Neutrophil (primary cell): ENCODE measurements around the gene FABP2.

Experiments
- H3K27ac ChIP-seq: fragments of 200-600 bp; sonication (generic); 2 replicates; pipeline ENCODE4 v1.5.1; 2016; ENCODE audit warnings: mild to moderate bottlenecking, moderate library complexity
- H3K27me3 ChIP-seq: fragments of 200-600 bp; sonication (generic); 2 replicates; pipeline ENCODE4 v1.6.0; 2016; ENCODE audit warnings: mild to moderate bottlenecking
- H3K36me3 ChIP-seq: fragments of 200-600 bp; sonication (generic); 2 replicates; pipeline ENCODE4 v1.5.1; 2017
- H3K4me1 ChIP-seq, 2 experiments: fragments of 200-600 bp in 1 of 2; sonication (generic) in 1 of 2; 1 replicate in 1 of 2; 2 replicates in 1 of 2; pipeline versions ENCODE4 v1.5.1 to v1.6.1; 2013 to 2016; ENCODE audit warnings: low read depth in 1 of 2, low read length in 1 of 2, mild to moderate bottlenecking in 1 of 2, moderate library complexity in 1 of 2; ENCODE audit not compliant: control insufficient read depth in 1 of 2, insufficient read depth in 1 of 2
- H3K4me3 ChIP-seq, 2 experiments: fragments of 200-600 bp in 1 of 2; sonication (generic) in 1 of 2; 1 replicate in 1 of 2; 2 replicates in 1 of 2; pipeline ENCODE4 v1.5.1; 2013 to 2016; ENCODE audit warnings: low read depth in 1 of 2, low read length in 1 of 2, mild to moderate bottlenecking in 1 of 2, moderate library complexity in 1 of 2
- H3K9me3 ChIP-seq: fragments of 200-600 bp; sonication (generic); 2 replicates; pipeline ENCODE4 v1.5.1; 2016
- TF ChIP-seq, protein P1 (sequence below): fragments of 200-600 bp; sonication (generic); IDR thresholded peaks from 2 replicates; pipeline ENCODE4 v1.5.1; 2016; ENCODE audit warnings: antibody characterized with exemption

FABP2 gene

DNA sequence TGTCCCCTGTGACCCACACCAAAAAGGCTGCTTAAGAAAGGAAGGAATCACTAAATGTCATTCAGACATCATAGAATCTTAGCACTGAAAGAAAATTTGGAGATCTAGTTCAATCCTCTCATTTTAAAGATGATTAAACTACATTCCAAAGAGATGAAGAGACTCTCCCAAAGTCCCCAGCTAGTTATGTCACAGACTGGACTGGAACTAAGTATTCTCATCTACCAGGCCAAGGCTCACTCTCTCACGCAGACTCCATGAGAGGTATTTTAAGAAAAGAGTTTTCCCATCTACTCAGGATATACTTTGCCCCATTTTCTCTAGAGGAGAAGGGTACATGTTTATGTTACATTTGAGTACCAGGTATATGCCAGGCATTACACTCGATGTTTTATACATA, 6.9 kb downstream of the FABP2 start:
- H3K27ac ChIP-seq: no peak overlapping the region
- H3K27me3 ChIP-seq: no peaks in the 10 kb centered on the region
- TF ChIP-seq, protein P1, sequence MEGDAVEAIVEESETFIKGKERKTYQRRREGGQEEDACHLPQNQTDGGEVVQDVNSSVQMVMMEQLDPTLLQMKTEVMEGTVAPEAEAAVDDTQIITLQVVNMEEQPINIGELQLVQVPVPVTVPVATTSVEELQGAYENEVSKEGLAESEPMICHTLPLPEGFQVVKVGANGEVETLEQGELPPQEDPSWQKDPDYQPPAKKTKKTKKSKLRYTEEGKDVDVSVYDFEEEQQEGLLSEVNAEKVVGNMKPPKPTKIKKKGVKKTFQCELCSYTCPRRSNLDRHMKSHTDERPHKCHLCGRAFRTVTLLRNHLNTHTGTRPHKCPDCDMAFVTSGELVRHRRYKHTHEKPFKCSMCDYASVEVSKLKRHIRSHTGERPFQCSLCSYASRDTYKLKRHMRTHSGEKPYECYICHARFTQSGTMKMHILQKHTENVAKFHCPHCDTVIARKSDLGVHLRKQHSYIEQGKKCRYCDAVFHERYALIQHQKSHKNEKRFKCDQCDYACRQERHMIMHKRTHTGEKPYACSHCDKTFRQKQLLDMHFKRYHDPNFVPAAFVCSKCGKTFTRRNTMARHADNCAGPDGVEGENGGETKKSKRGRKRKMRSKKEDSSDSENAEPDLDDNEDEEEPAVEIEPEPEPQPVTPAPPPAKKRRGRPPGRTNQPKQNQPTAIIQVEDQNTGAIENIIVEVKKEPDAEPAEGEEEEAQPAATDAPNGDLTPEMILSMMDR: no peak
- H3K4me1 ChIP-seq: peaks cover 8 to 23% of the 10 kb centered on the region in 2 experiments
- H3K36me3 ChIP-seq: no peaks in the 10 kb centered on the region
- no peaks in the 10 kb centered on the region for H3K9me3 ChIP-seq
- no peak overlapping the region for H3K4me3 ChIP-seq

DNA sequence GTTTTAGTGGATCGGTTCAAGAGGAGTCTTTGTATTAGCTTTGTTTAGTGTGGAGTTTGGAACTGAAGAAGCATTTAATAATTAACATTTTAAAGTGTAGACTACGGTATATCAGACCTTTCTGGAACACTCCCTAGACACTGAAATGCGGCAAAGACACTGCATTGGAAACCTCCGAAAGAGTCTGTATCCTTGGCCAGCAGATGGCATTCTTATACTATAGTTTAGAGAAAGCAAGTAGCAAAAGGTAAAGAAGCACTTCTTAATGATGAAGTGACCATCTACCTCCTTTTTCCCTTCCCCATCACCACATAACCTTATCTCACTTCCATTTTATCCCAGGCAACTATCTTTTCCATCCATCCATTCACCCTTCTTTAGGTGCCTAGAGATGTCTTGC, 7.6 kb downstream of the FABP2 start:
- no peaks in the 10 kb centered on the region for H3K9me3 ChIP-seq
- TF ChIP-seq, protein P1: peak; percentile 59
- H3K27ac ChIP-seq: no peak overlapping the region
- peaks cover 8 to 23% of the 10 kb centered on the region in 2 experiments for H3K4me1 ChIP-seq
- H3K27me3 ChIP-seq: no peaks in the 10 kb centered on the region
- H3K36me3 ChIP-seq: no peaks in the 10 kb centered on the region
- no peak overlapping the region for H3K4me3 ChIP-seq

DNA sequence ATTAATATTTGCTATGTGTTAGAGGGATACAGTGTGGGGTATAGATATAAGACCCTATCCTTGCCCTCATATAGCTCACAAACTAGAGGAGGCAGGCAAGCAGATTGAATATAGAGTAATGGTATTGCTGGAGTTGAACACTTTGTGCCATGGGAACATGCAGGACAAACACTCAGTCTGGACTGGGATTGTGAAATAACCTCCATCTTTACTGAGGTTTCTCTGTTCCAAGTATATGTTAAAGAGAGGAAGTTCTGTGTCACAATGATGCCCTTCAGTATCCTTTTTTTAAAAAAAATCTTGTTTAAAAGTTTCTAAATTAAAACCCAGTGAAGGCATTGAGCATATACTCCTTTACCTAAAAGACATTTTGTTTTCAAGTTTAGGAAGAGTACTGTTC, 8.7 kb downstream of the FABP2 start:
- H3K27me3 ChIP-seq: no peaks in the 10 kb centered on the region
- no peaks in the 10 kb centered on the region for H3K9me3 ChIP-seq
- H3K36me3 ChIP-seq: no peaks in the 10 kb centered on the region
- TF ChIP-seq, protein P1: no peak
- H3K27ac ChIP-seq: no peak overlapping the region
- H3K4me1 ChIP-seq: peaks cover 8 to 23% of the 10 kb centered on the region in 2 experiments
- H3K4me3 ChIP-seq: no peak overlapping the region

DNA sequence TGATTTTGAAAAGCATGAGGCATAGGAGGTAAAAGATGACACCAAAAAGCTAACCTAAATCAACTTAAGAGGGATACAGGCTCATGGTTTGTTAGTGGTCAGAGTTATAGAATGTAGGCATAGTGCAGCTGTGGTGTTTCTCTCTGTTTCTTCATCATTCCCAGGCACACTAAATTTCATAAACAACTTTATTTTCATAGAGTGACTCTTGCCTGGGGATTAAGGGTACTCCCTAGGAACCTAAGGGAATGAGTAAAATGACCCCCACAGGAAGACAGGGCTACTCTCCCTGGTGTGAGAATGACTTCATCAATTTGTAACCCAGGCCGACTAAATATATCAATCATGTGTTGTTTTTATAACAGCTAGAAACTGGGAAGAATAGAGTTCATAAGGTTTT, 11.1 kb downstream of the FABP2 start:
- H3K4me1 ChIP-seq: peaks cover 8 to 23% of the 10 kb centered on the region in 2 experiments

DNA sequence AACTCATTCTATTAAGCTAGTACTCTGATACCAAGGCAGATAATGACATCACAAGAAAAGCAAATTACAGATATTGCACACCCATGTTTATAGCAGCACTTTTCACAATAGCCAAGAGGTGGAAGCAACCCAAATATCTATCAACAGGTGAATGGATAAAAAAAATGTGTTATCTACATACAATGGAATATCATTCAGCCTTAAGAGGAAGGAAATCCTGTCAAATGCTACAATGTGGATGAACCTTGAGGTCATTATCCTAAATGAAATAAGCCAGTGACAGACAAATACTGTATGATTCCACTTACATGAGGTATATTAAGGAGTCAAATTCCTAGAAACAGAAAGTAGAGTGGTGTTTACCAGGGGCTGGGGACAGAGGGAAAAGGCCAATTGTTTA, 14.3 kb downstream of the FABP2 start:
- H3K4me1 ChIP-seq: no peaks in the 10 kb centered on the region
- no peaks in the 10 kb centered on the region for H3K9me3 ChIP-seq
- TF ChIP-seq, protein P1: no peak

More for the DNA sequence above, 11.1 kb downstream of the FABP2 start:
- Histone ChIP-seq H3K4me3 (no peak overlapping the region), H3K36me3 (no peaks in the 10 kb centered on the region), H3K27ac (no peak overlapping the region), H3K9me3 (no peaks in the 10 kb centered on the region), H3K27me3 (no peaks in the 10 kb centered on the region)
- TF ChIP-seq, protein P1: no peak

DNA sequence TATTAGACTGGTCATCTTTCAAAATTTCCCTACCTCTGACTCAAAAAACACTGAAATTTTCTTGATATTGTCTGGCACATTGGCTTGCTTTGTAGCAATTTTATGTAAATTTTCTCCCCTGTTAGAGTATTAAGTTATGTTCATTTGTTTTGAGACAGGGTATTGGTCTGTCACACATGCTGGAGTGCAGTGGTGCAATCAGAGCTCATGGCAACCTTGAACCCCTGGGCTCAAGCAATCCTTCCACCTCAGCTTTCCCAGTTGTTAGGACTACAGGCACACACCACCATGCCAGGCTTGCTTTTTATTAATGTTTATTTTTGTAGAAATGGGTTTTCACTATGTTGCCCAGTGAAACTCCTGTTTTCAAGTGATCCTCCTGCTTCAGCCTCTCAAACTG, 17.5 kb downstream of the FABP2 start:
- peaks cover 10 to 14% of the 10 kb centered on the region in 2 experiments for H3K4me1 ChIP-seq
- TF ChIP-seq, protein P1: no peak
- H3K9me3 ChIP-seq: no peaks in the 10 kb centered on the region
- H3K36me3 ChIP-seq: no peaks in the 10 kb centered on the region
- no peaks in the 10 kb centered on the region for H3K27me3 ChIP-seq
- no peak overlapping the region for H3K27ac ChIP-seq
- H3K4me3 ChIP-seq: no peak overlapping the region

More for the DNA sequence above, 14.3 kb downstream of the FABP2 start:
- Histone ChIP-seq H3K36me3 (no peaks in the 10 kb centered on the region), H3K27me3 (no peaks in the 10 kb centered on the region), H3K4me3 (no peak overlapping the region), H3K27ac (no peak overlapping the region)
